ENCODE measurements around the gene PMIS2.
"Not testable (repeated sequence)": the region's sequence is repeated elsewhere in the genome, so short reads cannot be mapped to it uniquely, and the experiment has no call there.

Gene PMIS2

DNA sequence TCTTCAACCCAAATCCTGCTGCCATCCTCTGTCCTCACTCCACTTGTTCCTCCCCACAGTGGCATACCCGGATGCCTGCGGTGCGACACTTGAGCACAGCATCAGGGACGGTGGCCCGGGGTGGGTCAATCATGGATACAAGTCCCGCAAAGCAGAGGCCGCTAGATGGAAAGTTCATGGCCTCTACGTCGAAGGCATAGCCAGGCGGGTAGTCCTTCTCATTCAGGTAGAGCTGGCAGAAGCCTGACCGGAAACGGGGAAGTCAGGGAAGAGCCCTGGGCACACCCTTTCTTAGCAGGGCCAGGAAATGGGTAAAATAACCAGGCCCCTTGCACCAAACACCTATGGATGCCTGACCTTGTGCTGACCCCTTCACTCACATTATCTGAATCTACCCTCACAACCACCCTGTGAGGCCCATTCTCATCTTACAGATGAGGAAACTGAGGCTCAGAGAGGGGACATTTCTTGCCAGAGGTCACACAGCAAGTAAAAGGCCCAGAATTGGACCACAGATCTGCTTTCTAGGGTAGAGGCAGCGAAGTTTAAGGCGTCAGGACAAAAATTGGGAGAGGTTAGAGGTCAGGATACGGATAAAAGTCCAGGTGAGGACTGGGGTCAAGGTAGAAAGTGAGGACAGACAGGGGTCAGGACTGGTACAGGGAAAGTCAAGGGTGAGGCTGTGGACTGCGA is 29.0 kb upstream of the PMIS2 start:
- no peak for DNase-seq

DNA sequence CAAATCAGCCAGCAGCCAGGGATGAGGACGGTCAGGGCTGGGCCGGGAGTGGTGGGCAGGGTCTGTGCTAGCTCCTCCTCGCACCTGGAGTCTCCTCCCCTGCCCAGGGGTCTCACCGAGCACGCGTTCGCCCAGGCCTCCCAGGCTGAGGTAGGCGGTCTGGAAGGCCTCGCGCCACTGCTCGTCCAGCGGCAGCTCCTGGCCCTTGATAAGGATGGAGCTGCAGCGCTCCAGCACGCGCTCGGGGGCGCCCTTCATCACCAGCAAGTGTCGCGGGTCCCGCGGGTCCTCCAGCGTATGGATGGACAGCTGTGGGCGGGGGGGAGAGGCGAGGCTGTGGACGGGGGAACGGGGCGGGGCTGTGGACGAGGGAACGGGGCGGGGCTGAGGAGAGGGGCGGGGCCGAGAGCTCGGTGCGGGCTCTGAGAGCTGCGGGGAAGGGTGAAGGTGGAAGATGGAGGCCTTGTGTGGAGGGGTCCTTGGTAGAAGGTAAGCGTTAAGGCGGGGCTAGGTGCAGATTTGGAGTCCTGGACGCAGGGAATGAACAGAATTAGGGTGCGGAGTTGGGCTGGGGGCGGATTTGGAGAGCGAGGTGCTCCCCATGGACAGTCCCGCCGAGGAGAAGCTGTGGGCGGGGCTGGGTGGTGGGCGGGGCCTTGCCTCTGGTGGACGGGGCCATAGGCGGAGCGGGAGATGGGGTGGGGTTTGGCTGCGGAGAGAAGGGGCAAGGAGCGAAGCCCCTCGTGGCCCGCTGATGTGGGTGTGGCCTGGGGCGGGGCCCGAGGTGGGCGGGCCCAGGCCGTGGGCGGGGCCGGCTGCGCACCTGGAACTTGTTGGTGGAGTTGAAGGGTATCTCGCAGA is 28.2 kb upstream of the PMIS2 start:
- DNase-seq = no peak

DNA sequence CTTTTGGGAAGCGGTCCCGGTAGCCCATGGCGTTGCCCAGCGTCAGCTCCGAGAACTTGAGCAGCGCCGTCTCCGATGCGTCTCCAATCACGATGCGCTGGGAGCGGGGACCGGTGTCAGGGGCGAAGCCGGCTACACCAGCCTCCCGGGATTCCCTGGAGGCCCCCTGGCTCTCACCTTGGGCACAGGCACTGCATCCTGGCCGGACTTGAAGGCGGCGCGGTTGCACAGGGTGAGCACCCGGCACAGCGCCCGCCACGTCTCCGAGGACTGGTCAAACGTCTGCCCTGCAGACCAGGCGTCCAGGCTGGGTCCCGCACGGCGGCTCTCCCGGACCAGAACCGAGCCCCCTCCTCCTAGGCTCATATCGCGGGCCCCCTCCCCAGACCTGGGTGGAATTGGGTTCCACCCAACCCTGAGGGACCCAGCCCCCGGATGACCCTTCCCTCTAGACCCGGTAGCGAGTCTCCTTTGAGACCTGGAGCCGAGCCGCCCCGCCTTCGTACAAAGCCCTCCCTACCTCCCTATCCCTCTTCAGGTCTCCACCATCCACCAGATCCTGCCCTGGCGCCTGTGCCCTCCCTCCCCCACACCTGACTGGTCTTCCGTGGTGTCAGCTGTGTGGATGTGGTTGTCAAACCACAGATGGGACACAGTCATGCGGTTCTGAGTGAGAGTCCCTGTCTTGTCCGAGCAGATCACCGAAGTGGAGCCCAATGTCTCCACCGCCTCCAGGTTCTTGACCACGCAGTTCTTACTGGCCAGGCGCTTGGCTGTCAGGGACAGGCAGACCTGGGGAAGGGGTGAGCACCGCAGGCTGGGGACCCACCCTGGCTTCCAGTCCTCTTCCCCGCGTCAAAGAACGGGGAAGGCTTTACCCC is 27.3 kb upstream of the PMIS2 start:
- DNase-seq = no peak

DNA sequence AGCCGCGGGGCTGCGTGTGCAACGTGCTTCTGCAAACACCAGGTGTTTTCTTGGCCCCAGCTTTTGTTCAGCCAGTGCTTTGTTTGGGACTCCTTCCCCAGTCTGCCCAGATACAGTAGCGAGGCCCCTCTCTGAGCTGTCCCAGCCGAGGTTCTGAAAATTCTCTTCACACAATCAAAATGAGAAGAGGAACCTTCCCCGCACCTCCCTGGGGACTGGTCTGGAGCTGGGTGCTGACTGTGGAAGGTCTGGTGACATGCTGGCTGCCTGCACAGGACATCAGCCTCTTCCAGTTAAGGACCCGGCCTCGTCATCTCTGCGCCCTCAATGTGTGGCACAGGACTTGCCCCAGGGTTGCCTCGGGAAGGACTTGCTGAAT is 26.7 kb upstream of the PMIS2 start:
- peak; percentile 25 for DNase-seq

DNA sequence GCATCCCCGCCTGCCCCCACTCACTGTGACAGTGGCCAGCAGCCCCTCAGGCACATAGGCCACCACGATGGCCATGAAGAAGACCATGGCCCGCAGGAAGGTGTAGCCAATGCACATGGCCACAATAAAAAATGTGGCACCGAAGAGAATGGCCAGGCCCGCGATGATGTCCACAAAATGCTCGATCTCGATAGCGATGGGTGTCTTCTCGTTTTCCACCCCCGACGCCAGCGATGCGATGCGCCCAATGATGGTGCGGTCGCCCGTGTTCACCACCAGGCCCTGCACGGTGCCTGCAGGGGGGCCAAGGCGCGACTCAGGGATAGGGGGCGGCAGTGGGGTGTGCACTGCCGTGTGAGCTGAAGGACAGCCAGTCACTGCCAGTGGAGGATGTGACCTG is 26.2 kb upstream of the PMIS2 start:
- no peak for DNase-seq

DNA sequence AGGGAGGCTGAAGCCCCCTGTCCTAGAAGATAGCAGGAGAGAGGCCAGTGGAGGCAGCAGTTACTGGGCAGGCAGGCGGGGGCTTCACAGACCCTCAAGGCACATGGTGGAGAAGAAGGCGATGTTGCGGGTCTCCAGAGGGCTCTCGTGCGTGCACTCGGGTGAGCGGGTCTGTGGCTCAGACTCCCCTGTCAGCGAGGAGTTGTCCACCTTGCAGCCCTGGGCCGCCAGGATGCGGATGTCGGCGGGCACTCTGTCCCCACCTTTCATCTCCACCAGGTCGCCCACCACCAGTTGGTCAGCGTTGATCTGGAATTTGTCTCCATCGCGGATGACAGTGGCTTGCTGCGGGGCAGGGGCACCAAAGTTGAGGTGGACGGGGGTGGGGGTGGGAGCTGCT is 25.7 kb upstream of the PMIS2 start:
- DNase-seq = no peak

DNA sequence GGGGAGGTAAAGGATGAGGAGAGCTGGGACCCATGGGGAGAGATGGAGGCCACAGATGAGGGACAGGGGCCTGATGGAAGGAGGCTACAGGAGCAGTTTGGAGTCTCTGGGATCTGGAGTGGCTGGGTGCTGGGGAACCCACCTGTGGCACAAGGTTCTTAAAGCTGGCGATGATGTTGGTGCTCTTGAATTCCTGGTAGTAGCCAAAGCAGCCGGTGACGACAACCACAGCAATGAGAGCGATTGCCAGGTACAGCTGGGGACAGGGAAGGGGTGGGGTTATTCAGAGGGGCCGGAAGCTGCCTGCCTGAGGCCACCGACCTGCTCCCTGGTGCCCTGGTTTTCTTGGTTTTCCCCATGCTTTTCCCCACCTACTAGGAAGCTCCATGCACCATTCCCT is 25.3 kb upstream of the PMIS2 start:
- DNase-seq = no peak

DNA sequence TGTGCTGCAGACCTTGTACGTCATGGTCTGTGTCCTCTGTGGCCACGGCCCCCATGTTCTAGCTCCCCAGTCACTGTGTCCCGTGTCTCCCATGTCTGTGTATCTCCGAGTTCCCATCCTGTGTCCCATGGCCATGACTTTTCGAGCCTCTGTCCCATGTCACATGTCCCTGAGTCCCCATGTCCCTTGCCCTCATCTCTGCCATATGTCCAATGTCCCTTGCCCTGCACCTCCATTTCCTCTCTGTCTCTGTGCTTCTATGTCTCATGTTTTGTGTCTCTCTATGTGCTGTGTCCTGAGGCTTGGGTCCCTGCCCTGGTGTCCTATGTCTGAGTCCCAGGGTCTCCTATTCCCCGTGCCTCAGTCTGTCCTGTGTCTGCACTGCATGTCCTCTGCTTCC is 24.5 kb upstream of the PMIS2 start:
- DNase-seq = no peak

DNA sequence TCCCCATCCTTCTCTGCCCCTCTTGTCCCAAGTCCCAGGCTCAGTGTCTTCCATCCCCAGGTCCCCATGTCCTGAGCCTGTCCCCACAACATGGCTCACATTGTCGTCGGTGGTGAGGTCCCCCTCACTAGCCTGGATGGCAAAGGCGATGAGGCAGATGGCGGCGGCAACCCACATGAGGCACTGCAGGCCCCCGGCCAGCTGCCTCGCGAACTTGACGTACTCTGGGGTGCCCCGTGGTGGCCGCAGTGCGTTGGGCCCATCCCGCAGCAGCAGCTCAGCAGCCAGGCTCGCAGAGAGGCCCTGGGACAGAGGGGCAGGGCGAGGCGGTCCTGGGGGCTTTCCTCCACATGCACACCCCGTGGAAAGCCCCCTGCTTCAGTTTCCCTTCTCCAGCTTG is 23.6 kb upstream of the PMIS2 start:
- DNase-seq = peak; percentile 6

DNA sequence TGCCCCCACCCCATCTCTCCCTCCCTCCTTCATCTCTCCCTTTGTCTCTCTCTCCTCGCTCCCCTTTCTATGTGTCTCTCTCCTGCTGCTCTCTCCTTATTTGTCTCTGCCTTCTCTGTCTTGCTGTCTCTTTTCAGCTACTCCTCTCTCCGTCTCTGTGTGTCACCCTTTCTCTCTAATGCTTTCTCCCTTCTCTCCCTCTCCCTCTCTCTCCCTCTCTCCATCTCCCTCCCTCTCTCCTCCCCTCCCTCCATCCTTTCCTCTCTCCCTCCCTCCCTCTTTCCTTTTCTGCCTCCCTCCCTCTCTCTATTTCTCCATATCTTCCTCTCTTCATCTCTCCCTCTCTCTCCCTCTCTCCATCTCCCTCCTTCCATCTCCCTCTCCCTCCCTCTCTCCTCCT is 23.2 kb upstream of the PMIS2 start:
- DNase-seq = no peak

DNA sequence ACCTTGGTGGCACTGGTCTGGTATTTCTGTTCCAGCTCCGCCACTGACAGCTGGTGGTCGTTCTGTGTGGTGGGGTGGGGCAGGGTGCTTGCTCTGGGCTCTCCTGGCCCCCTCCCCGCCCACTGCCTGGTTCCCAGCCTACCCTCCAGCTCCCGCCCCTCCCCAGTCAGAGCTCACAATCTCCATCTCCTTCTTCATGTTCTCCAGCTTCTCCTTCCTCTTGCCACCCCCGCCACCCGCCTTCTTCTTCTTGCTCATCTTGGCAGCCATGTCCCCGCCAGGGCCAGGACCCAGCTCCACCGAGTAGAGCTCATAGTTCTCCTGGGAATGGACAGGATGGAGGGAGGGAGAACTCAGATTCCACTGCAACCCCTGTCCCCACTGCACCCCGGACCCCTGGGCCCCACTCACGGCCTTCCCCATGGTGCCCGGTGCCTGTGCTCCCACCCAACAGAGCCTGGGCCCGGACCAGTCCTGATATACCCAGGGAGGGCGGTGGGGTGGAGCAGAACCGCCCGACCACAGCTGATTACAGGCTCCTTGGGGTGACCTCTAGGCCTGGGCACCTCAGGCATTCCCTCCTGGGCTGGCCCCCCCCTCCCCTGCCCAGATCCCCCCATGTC is 22.7 kb upstream of the PMIS2 start, which contains the start of gene ATP4A:
Gene ATP4A (minus strand): TSS at position 452 of the 623 bp plus-strand sequence. CDS start 29 bp downstream, at position 423.
- DNase-seq = no peak

DNA sequence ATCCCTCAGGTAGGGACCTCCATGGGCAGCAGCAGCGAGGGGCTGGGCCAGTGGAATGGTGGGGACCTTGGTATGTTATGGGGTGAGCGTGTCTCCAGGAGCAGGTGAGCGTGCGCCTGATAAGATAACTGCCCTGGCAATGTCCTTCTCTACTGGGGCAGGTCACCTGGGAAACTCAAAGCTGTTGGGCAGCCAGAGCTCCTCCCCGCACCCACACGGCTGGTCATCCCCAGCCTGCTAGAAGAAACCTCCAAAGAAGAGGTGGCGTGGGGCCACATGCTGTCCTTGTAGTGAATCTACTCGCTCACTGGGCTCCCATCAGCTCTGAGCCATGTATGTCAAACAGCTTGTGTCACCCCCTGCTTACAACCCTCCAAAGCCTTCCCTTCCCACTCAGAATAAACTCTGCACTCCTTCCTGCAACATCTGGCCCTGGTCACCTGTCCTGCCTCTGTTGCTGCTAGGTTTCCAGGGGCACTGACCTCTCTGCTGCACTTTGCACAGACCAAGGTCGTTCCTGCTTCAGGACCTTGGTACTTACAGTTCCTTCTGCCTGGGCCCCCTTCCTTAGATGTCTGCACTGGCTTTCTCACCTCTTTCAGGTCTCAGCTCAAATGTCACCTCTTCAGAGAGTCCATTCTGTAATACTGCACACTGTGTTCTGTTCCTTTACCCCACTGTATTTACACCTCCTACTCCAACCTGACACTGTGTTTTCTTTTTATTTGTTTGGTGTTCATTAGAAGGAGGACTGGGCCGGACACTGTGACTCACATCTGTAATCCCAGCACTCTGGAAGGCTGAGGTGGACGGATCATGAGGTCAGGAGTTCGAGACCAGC is 20.7 kb upstream of the PMIS2 start:
- DNase-seq = peak; percentile 0

DNA sequence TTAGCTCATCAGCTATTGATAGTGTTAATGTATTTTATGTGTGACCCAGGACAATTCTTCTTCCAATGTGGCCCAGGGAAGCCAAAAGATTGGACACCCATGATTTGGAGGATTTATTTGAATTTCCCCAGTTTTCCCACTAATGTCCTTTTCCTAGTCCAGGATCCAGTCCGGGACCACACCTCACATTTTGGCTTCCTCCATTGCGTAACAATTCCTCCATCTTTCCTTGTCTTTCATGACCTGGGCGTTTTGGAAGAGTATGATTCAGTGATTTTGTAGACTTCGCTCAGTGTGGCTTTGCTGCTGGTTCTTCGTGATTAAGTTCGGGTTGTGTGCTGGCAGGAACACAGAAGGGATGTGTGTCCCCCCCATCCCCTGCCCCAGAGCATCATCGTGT is 19.2 kb upstream of the PMIS2 start:
- no peak for DNase-seq

DNA sequence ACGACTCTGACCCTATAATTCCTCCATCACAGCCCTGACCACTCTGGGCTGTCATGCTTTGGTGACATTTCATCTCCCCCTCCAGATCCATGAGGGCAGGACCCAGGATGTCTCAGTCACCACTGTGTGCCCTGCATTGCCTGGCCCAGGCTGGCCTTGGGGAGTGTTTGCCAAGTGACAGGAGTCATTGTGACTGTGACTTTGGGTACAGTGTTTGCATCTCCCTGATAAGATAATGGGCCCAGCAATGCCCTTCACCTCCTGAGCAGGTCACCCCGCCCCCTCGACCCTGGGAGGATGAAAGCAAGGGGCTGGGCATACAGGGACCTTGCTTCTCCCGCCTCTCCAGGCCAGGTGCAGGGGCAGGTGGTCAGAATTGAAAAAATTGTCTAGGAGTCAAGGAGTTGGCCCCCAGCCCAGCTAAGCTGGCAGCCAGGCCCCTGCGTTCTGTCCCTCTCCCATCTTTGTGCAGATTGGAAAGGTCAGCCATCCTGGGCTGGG is 16.6 kb upstream of the PMIS2 start:
- DNase-seq = no peak

DNA sequence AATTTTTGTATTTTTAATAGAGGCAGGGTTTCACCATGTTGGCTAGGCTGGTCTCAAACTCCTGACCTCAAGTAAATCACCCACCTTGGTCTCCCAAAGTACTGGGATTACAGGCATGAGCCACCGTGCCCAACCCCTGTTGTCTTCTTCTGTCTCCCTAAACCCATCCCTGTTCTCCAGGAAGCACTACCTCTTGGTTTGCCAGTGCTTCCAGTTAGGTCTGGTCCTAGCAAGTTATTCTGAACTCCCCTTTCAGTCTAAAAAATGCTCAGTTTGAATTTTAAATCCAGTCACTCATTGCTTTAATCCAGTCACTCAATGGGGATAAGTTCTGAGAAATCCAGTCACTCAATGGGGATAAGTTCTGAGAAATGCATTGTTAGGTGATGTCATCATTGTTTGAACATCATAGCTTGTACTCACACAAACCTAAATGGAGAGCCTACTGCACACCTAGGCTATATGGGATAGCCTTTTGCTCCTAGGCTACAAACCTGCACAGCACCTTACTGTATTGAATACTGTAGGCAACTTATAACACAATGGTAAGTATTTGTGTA is 14.5 kb upstream of the PMIS2 start:
- no peak for DNase-seq

DNA sequence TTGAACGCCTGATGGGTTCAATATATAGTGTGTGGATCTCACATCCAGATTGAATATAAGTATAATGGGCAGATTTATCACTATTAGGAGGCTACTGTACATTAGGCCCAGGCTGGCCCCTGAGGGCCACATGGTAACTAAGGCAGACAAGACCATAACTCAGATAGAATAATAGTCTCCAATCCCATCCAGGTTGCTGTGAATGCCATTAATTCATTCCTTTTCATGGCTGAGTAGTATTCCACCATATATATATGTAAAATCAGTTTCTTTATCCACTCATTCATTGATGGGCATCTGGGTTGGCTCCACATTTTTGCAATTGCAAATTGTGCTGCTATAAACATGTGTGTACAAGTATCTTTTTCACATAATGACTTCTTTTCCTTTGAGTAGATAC is 8.1 kb upstream of the PMIS2 start:
- no peak for DNase-seq

DNA sequence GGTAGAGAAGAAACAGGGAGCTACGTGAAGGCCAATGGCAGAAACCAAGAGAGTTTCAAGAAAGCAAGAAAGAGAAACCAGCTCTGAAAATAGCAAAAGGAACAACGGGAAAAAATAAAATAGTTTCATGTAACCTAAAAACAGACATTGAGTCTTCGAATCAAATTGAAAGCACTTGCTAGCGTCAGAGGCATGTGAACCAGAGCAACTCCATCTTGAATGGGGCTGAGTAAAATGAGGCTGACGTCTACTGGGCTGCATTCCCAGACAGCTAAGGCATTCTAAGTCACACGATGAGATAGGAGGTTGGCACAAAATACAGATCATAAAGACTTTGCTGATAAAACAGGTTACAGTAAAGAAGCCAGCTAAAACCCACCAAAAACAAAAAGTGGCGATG is 7.3 kb upstream of the PMIS2 start:
- DNase-seq = no peak

DNA sequence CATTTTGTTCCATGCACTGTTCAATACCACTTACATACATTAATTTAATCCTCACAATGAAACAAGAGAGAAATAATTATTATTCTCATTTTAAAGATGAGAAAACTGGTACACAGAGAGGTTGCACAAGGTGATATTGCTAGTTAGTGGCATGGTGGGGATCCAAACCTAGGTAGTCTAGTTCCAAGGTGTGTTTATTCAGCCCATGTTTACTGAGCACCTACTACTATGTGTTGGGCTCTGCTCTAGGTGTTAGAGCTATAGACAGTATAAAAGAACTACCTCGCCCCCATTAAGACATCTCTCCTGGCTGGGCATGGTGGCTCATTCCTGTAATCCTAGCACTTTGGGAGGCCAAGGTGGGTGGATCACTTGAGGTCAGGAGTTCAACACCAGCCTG is 3.2 kb upstream of the PMIS2 start:
- no peak for DNase-seq

DNA sequence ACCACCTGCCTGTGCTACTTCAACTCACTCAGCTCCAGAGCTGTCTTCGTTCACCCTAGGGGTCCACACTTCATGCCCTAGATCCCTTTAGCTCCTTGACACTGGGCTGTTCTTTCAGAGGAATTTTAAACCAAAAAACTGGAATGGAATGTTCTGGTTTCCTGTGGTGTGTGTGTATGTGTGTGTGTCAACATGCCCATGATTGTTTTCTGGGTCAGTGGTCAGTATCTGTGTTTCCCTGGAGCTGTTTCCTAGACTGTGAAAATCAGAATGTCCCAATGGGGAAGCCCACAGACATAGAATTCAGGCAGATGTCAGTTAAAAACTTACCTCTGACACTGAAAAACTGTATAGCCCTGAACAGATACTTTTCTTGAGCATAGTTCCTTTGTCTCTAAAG is 1.3 kb downstream of the PMIS2 start:
- no peak for DNase-seq

DNA sequence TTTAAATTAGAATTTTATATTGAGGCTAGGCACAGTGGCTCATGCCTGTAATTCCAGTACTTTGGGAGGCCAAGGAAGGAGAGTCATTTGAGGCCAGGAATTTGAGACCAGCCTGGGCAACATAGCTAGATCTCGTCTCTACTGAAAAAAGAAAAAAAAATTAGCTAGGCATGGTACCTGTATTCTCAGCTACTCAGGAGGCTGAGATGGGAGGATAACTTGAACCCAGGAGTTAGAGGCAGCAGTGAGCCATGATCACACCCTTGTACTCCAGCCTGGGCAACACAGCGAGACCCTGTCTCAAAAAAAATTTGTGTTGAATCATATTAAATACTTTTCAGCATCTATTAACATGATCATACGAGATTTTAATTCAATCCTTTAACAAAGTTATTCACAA is 4.9 kb downstream of the PMIS2 start:
- no peak for DNase-seq

DNA sequence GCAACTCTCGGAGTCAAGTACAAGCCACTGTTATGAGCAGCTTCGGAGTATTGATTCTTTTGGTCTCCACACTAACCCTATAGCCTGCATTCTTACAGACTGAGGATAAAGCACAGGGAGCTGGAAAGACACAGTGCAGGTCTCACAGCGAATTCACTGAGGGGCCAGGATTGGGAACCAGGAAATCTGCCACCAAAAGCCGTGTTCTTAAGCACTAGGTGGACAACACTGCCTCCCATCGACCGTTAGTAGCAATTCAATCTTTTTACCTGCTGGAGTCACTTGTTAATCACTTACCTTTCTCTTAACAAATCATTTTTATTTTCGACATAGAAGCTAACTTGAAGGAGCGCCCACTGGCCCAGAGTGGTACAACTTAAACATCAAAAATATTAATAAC is 6.3 kb downstream of the PMIS2 start:
- peak; percentile 28 for DNase-seq

DNA sequence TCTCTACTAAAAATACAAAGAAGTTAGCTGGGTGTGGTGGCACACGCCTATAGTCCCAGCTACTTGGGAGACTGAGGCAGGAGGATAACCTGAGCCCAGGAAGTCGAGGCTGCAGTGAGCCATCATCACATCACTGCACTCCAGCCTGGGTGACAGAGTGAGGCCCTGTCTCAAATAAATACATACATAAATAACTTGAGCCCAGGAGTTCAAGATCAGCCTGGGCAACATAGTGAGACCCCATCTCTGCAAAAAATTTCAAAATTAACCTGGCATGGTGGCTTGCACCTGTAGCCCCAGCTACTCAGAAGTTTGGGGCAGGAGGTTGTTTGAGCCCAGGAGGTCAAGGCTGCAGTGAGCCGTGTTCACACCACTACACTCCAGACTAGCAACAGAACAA is 9.1 kb downstream of the PMIS2 start:
- DNase-seq = not testable (repeated sequence)
